Panc1 (cell line): ENCODE measurements around the gene SERPINB7. TPM values are rescaled to one million over a fixed set of nuclear protein-coding genes. Genes with fewer than 3 reads are reported as not detected.

Experiments used
- ATAC-seq: fragments of 200-7000 bp; cut with Tn5 transposase; 2 replicates; pipeline ENCODE4 v1.9.1; 2020; ENCODE audit warnings: mild to moderate bottlenecking, moderate library complexity
- BruUV-seq: library from RNA; stranded (reverse); fragments of 400-500 nt; replicated peaks from 2 replicates; lab custom pipeline; 2021; lab: Mats Ljungman, UMichigan
- CTCF ChIA-PET: fragments of 300-600 bp; sonication (Branson Sonifier 250); formaldehyde crosslinking; loops from one replicate; lab custom pipeline; 2022; ENCODE audit warnings: antibody characterized with exemption; lab: Charles Lee
- POLR2A ChIA-PET: fragments of 300-600 bp; sonication (Branson Sonifier 250); formaldehyde crosslinking; loops from one replicate; lab custom pipeline; 2022; ENCODE audit warnings: antibody characterized with exemption; lab: Charles Lee
- DNase-seq: peaks from one replicate; pipeline ENCODE4 v3.0.0-alpha.2; 2010; ENCODE audit warnings: low read depth, low spot score
- H3K27ac ChIP-seq: 2 replicates; pipeline ENCODE4 v1.5.1; 2011; ENCODE audit warnings: mild to moderate bottlenecking, low read length, inconsistent platforms
- H3K27me3 ChIP-seq: fragments of 200-500 bp; sonication (Bioruptor generic); 2 replicates; pipeline ENCODE4 v1.6.0; 2014; ENCODE audit warnings: low read length, inconsistent platforms; ENCODE audit not compliant: control insufficient read depth, insufficient read depth
- H3K36me3 ChIP-seq: fragments of 200-500 bp; sonication (Bioruptor generic); 2 replicates; pipeline ENCODE4 v1.5.1; 2014; ENCODE audit warnings: inconsistent platforms, mild to moderate bottlenecking, low read length, moderate library complexity; ENCODE audit not compliant: control insufficient read depth, insufficient read depth
- H3K4me1 ChIP-seq: 2 replicates; pipeline ENCODE4 v1.5.1; 2011; ENCODE audit warnings: inconsistent platforms, mild to moderate bottlenecking, low read length, moderate library complexity; ENCODE audit not compliant: control insufficient read depth, insufficient read depth
- H3K4me3 ChIP-seq, 2 experiments: 2 replicates each; pipeline ENCODE4 v1.5.1; 2011 to 2012; ENCODE audit warnings: low read depth in 2 of 2, low read length in 2 of 2, mild to moderate bottlenecking in 2 of 2, inconsistent platforms in 1 of 2, moderate library complexity in 1 of 2
- H3K9me3 ChIP-seq: fragments of 200-500 bp; sonication (Bioruptor generic); 2 replicates; pipeline ENCODE4 v1.5.1; 2014; ENCODE audit warnings: low read depth, mild to moderate bottlenecking, inconsistent platforms, low read length, moderate library complexity; ENCODE audit not compliant: control insufficient read depth, insufficient read depth
- POLR2AphosphoS5 ChIP-seq: IDR thresholded peaks from 2 replicates; pipeline ENCODE4 v1.6.1; 2012; ENCODE audit warnings: mild to moderate bottlenecking, low read depth, low read length, moderate library complexity
- SIN3A ChIP-seq: IDR thresholded peaks from 2 replicates; pipeline ENCODE4 v1.6.1; 2012; ENCODE audit warnings: low read depth, mild to moderate bottlenecking, low read length, moderate library complexity, borderline replicate concordance; ENCODE audit not compliant: insufficient read depth
- TCF7L2 ChIP-seq: IDR thresholded peaks from 2 replicates; pipeline ENCODE4 v1.6.1; 2011; ENCODE audit warnings: mild to moderate bottlenecking, low read depth, low read length, inconsistent platforms
- in situ Hi-C: cut with HindIII; loops from 2 replicates; pipeline ENCODE4 v1.10.0; 2016; ENCODE audit warnings: low sequenced_read_pairs, low pct_unique_long_range_greater_than_20kb
- intact Hi-C: fragments of 100-400 bp; cut with micrococcal nuclease; formaldehyde crosslinking; loops from one replicate; pipeline ENCODE4 v1.10.0; 2022; ENCODE audit not compliant: unreplicated experiment
- total RNA-seq: library from RNA; stranded (reverse); gene quantifications from one replicate; pipeline ENCODE4 v1.2.1, GENCODE V29; 2021; ENCODE audit not compliant: unreplicated experiment
- TF ChIP-seq, protein P1 (sequence below), 2 experiments: IDR thresholded peaks; 2 replicates each; pipeline ENCODE4 v1.6.1; 2011 to 2012; ENCODE audit warnings: low read depth in 2 of 2, control low read depth in 1 of 2, low read length in 1 of 2, mild to moderate bottlenecking in 1 of 2, moderate library complexity in 1 of 2; ENCODE audit not compliant: insufficient read depth in 1 of 2
- TF ChIP-seq, protein P2 (sequence below): fragments of 450-650 bp; IDR thresholded peaks from 2 replicates; pipeline ENCODE4 v1.5.1; 2017; ENCODE audit warnings: mild to moderate bottlenecking

Gene SERPINB7
- total RNA-seq, 1 experiment from 2014 or later: not detected

DNA sequence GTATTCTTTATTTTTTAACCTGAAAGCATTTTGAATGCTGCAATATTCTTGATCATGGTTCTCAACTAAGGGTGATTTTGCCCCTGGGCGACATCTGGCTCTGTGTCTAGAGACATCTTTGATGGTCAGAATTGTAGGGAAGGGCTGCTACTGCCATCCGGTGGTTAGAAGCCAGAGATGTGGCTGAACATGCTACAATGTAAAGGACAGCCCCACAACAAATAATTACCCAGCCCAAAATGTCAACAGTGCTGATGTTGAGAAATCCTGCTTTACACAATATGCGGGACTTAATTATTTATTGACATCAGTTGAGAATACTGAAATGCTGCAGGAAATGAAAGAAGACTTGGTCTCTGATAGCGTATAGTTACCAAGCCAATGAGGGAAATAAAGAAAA is 74.8 kb downstream of the SERPINB7 start:
- intact Hi-C loops: no loop called here

DNA sequence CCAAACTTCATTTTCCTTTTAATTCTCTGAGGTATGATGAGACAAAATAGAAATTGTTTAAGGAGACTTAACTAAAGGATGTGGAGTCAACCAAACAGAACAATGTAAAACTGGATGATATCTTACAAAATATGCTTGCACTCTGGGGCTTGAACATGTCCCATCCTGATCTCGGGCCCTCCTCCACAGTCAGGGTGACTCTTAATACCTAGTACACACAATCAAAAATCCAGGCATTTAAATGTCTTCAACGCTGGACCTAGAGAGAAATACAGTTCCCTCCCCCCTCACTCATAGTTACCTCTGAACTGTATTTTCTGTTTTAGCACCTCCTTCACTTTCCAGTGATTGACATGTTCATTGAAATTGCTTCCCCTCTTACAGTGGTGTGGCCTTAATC is 75.4 kb downstream of the SERPINB7 start:
- ATAC-seq (no peak), DNase-seq (no peak)
- in situ Hi-C loops (no loop called here), intact Hi-C loops (no loop called here)
- Histone ChIP-seq H3K27ac (no peak overlapping the region), H3K36me3 (no peaks in the 10 kb centered on the region), H3K27me3 (no peaks in the 10 kb centered on the region), H3K9me3 (no peaks in the 10 kb centered on the region), H3K4me1 (no peaks in the 10 kb centered on the region), H3K4me3 (no peak overlapping the region)
- ChIA-PET POLR2A (no interaction called here), CTCF (no interaction called here)
- no peak for TF ChIP-seq POLR2AphosphoS5
- TF ChIP-seq, protein P1, sequence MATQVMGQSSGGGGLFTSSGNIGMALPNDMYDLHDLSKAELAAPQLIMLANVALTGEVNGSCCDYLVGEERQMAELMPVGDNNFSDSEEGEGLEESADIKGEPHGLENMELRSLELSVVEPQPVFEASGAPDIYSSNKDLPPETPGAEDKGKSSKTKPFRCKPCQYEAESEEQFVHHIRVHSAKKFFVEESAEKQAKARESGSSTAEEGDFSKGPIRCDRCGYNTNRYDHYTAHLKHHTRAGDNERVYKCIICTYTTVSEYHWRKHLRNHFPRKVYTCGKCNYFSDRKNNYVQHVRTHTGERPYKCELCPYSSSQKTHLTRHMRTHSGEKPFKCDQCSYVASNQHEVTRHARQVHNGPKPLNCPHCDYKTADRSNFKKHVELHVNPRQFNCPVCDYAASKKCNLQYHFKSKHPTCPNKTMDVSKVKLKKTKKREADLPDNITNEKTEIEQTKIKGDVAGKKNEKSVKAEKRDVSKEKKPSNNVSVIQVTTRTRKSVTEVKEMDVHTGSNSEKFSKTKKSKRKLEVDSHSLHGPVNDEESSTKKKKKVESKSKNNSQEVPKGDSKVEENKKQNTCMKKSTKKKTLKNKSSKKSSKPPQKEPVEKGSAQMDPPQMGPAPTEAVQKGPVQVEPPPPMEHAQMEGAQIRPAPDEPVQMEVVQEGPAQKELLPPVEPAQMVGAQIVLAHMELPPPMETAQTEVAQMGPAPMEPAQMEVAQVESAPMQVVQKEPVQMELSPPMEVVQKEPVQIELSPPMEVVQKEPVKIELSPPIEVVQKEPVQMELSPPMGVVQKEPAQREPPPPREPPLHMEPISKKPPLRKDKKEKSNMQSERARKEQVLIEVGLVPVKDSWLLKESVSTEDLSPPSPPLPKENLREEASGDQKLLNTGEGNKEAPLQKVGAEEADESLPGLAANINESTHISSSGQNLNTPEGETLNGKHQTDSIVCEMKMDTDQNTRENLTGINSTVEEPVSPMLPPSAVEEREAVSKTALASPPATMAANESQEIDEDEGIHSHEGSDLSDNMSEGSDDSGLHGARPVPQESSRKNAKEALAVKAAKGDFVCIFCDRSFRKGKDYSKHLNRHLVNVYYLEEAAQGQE (IDR thresholded peaks at IDR 0.05; ENCODE audit: insufficient read depth in 1 of 2, low read depth in 2 of 2, low read length in 1 of 2): no peak
- no peak for TF ChIP-seq SIN3A
- TF ChIP-seq TCF7L2: no peak
- TF ChIP-seq, protein P2, sequence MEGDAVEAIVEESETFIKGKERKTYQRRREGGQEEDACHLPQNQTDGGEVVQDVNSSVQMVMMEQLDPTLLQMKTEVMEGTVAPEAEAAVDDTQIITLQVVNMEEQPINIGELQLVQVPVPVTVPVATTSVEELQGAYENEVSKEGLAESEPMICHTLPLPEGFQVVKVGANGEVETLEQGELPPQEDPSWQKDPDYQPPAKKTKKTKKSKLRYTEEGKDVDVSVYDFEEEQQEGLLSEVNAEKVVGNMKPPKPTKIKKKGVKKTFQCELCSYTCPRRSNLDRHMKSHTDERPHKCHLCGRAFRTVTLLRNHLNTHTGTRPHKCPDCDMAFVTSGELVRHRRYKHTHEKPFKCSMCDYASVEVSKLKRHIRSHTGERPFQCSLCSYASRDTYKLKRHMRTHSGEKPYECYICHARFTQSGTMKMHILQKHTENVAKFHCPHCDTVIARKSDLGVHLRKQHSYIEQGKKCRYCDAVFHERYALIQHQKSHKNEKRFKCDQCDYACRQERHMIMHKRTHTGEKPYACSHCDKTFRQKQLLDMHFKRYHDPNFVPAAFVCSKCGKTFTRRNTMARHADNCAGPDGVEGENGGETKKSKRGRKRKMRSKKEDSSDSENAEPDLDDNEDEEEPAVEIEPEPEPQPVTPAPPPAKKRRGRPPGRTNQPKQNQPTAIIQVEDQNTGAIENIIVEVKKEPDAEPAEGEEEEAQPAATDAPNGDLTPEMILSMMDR: no peak
- BruUV-seq: no TSS peak

More for the DNA sequence above, 74.8 kb downstream of the SERPINB7 start:
- no peak overlapping the region for H3K27ac ChIP-seq
- BruUV-seq: no TSS peak
- no peaks in the 10 kb centered on the region for H3K4me1 ChIP-seq
- in situ Hi-C loops: no loop called here
- TF ChIP-seq, protein P2: peak; percentile 49
- TF ChIP-seq, protein P1 (IDR thresholded peaks at IDR 0.05; ENCODE audit: insufficient read depth in 1 of 2, low read depth in 2 of 2, low read length in 1 of 2): no peak
- no peaks in the 10 kb centered on the region for H3K36me3 ChIP-seq
- DNase-seq: no peak
- H3K9me3 ChIP-seq: no peaks in the 10 kb centered on the region
- CTCF ChIA-PET: no interaction called here
- POLR2A ChIA-PET: no interaction called here
- no peaks in the 10 kb centered on the region for H3K27me3 ChIP-seq
- H3K4me3 ChIP-seq: no peak overlapping the region
- no peak for ATAC-seq

Other genes with a start within 250 kb of the SERPINB7 start
- gene SERPINB12, start 233.0 kb upstream of the SERPINB7 start, total RNA-seq: not detected
- gene SERPINB13, start 188.1 kb upstream of the SERPINB7 start, total RNA-seq: not detected
- gene SERPINB4, start 131.2 kb upstream of the SERPINB7 start, total RNA-seq: not detected
- gene SERPINB3, start 113.5 kb upstream of the SERPINB7 start, total RNA-seq: not detected
- gene SERPINB11, start 72.5 kb upstream of the SERPINB7 start, total RNA-seq: not detected
- gene SERPINB2, start 112.3 kb downstream of the SERPINB7 start, total RNA-seq: not detected
- gene SERPINB10, start 132.5 kb downstream of the SERPINB7 start, total RNA-seq: not detected
- gene HMSD, start 173.9 kb downstream of the SERPINB7 start, total RNA-seq: 1.3 TPM
- gene SERPINB8, start 194.7 kb downstream of the SERPINB7 start, total RNA-seq: 2.0 TPM